IMR-90 (cell line): ENCODE data around the gene MYH16. TPM values are rescaled to one million over a fixed set of nuclear protein-coding genes. Genes with fewer than 3 reads are reported as not detected.

ENCODE experiments used
- ATAC-seq: fragments of 200-7000 bp; cut with Tn5 transposase; 2 replicates; pipeline ENCODE4 v1.9.1; 2020; ENCODE audit warnings: low read depth, mild to moderate bottlenecking, moderate library complexity
- BruUV-seq: library from RNA; stranded (reverse); fragments of 400-500 nt; replicated peaks from 2 replicates; lab custom pipeline; 2021; lab: Mats Ljungman, UMichigan
- CTCF ChIA-PET: fragments of 300-600 bp; formaldehyde crosslinking; extraction: SDS; loops from one replicate; lab custom pipeline; 2021; ENCODE audit warnings: antibody characterized with exemption; lab: Yijun Ruan, JAX
- POLR2A ChIA-PET: fragments of 300-600 bp; sonication (Branson Sonifier 250); formaldehyde crosslinking; loops from one replicate; lab custom pipeline; 2022; ENCODE audit warnings: antibody characterized with exemption; ENCODE audit not compliant: unreplicated experiment; lab: Charles Lee
- DNase-seq: peaks from one replicate; pipeline ENCODE4 v3.0.0; 2013
- H2AFZ ChIP-seq: replicated peaks from 2 replicates; pipeline ENCODE3; 2013; ENCODE audit warnings: low read length, mild to moderate bottlenecking; ENCODE audit not compliant: poor library complexity
- H2AK5ac ChIP-seq: 2 replicates; pipeline ENCODE4 v1.6.1; 2013; ENCODE audit warnings: low read depth, low read length, inconsistent platforms
- H2AK9ac ChIP-seq: replicated peaks from 2 replicates; pipeline ENCODE3; 2013; ENCODE audit warnings: mild to moderate bottlenecking, low read depth, low read length, moderate library complexity; ENCODE audit not compliant: poor library complexity
- H2BK120ac ChIP-seq: 2 replicates; pipeline ENCODE4 v1.6.1; 2013; ENCODE audit warnings: low read depth, low read length, inconsistent platforms
- H2BK15ac ChIP-seq: 3 replicates; pipeline ENCODE4 v1.6.1; 2013; ENCODE audit warnings: low read depth, low read length, inconsistent platforms
- H2BK20ac ChIP-seq: 2 replicates; pipeline ENCODE4 v1.6.1; 2013; ENCODE audit warnings: low read depth, mild to moderate bottlenecking, inconsistent platforms, low read length, moderate library complexity
- H2BK5ac ChIP-seq: 2 replicates; pipeline ENCODE4 v1.6.1; 2013; ENCODE audit warnings: mild to moderate bottlenecking, low read depth, low read length, inconsistent platforms; ENCODE audit not compliant: poor library complexity, severe bottlenecking
- H3K14ac ChIP-seq: replicated peaks from 2 replicates; pipeline ENCODE4 v1.6.1; 2013; ENCODE audit warnings: low read depth, low read length, inconsistent platforms
- H3K18ac ChIP-seq: 2 replicates; pipeline ENCODE4 v1.6.1; 2013; ENCODE audit warnings: low read depth, low read length, control low read depth
- H3K23ac ChIP-seq: 2 replicates; pipeline ENCODE4 v1.6.1; 2013; ENCODE audit warnings: low read depth, low read length, inconsistent platforms
- H3K27ac ChIP-seq: 2 replicates; pipeline ENCODE4 v1.5.1; 2013; ENCODE audit warnings: mild to moderate bottlenecking, control low read depth, low read length; ENCODE audit not compliant: insufficient read depth
- H3K27me3 ChIP-seq: 2 replicates; pipeline ENCODE4 v1.6.1; 2013; ENCODE audit warnings: low read length; ENCODE audit not compliant: control insufficient read depth, insufficient read depth
- H3K36me3 ChIP-seq: 2 replicates; pipeline ENCODE4 v1.6.1; 2013; ENCODE audit warnings: low read length, mixed read lengths; ENCODE audit not compliant: control insufficient read depth, insufficient read depth
- H3K4ac ChIP-seq: 2 replicates; pipeline ENCODE4 v1.6.1; 2013; ENCODE audit warnings: low read depth, low read length, inconsistent platforms
- H3K4me1 ChIP-seq: 2 replicates; pipeline ENCODE4 v1.6.1; 2013; ENCODE audit warnings: low read length, mixed read lengths; ENCODE audit not compliant: control insufficient read depth, insufficient read depth
- H3K4me2 ChIP-seq: 2 replicates; pipeline ENCODE4 v1.6.1; 2013; ENCODE audit warnings: low read depth, mild to moderate bottlenecking, control low read depth, low read length, moderate library complexity
- H3K4me3 ChIP-seq: 2 replicates; pipeline ENCODE4 v1.5.1; 2013; ENCODE audit warnings: low read depth, mild to moderate bottlenecking, control low read depth, low read length, moderate library complexity; ENCODE audit not compliant: insufficient read depth
- H3K56ac ChIP-seq: 2 replicates; pipeline ENCODE4 v1.6.1; 2013; ENCODE audit warnings: low read length, inconsistent platforms; ENCODE audit not compliant: insufficient read depth; ENCODE audit errors: extremely low read depth
- H3K79me1 ChIP-seq, 2 experiments: 2 replicates each; pipeline ENCODE4 v1.6.1; 2013; ENCODE audit warnings: low read length in 2 of 2, inconsistent platforms in 1 of 2, low read depth in 1 of 2
- H3K9ac ChIP-seq: 2 replicates; pipeline ENCODE4 v1.6.1; 2013; ENCODE audit warnings: low read depth, low read length, control low read depth
- H3K9me1 ChIP-seq: 2 replicates; pipeline ENCODE4 v1.6.1; 2013; ENCODE audit warnings: low read length, inconsistent platforms; ENCODE audit not compliant: insufficient read depth
- H3K9me3 ChIP-seq: 2 replicates; pipeline ENCODE4 v1.6.1; 2013; ENCODE audit warnings: low read length; ENCODE audit not compliant: control insufficient read depth, insufficient read depth
- H4K20me1 ChIP-seq: 2 replicates; pipeline ENCODE4 v1.6.1; 2013; ENCODE audit warnings: low read length, inconsistent platforms; ENCODE audit not compliant: insufficient read depth
- H4K5ac ChIP-seq: 2 replicates; pipeline ENCODE4 v1.6.1; 2013; ENCODE audit warnings: mild to moderate bottlenecking, low read depth, low read length, control low read depth
- H4K8ac ChIP-seq, 2 experiments: 2 replicates each; pipeline ENCODE4 v1.6.1; 2013; ENCODE audit warnings: low read depth in 2 of 2, low read length in 2 of 2, control low read depth in 1 of 2, inconsistent platforms in 1 of 2
- H4K91ac ChIP-seq: 2 replicates; pipeline ENCODE4 v1.6.1; 2013; ENCODE audit warnings: low read depth, low read length, inconsistent platforms; ENCODE audit not compliant: insufficient read depth
- BHLHE40 ChIP-seq: fragments of 150-350 bp; IDR thresholded peaks from 2 replicates; pipeline ENCODE4 v1.6.1; 2016; ENCODE audit warnings: mild to moderate bottlenecking, low read depth, low read length
- CEBPB ChIP-seq: IDR thresholded peaks from 2 replicates; pipeline ENCODE4 v1.6.1; 2012; ENCODE audit warnings: low read depth, low read length, improper control_type of control experiment
- CHD1 ChIP-seq: IDR thresholded peaks from 2 replicates; pipeline ENCODE4 v1.6.1; 2012; ENCODE audit warnings: low read depth, low read length, improper control_type of control experiment
- FOS ChIP-seq: fragments of 150-350 bp; IDR thresholded peaks from 2 replicates; pipeline ENCODE4 v1.6.1; 2016; ENCODE audit warnings: low read depth, low read length
- MXI1 ChIP-seq: IDR thresholded peaks from 2 replicates; pipeline ENCODE4 v1.6.1; 2012; ENCODE audit warnings: low read depth, mild to moderate bottlenecking, low read length, moderate library complexity, borderline replicate concordance
- NFE2L2 ChIP-seq: fragments of 150-350 bp; IDR thresholded peaks from 2 replicates; pipeline ENCODE4 v1.6.1; 2016; ENCODE audit warnings: low read depth, mild to moderate bottlenecking, low read length
- POLR2A ChIP-seq: IDR thresholded peaks from 2 replicates; pipeline ENCODE4 v1.6.1; 2012; ENCODE audit warnings: mild to moderate bottlenecking, low read depth, low read length
- RAD21 ChIP-seq: IDR thresholded peaks from 2 replicates; pipeline ENCODE4 v1.6.1; 2012; ENCODE audit warnings: low read length, improper control_type of control experiment
- RCOR1 ChIP-seq: IDR thresholded peaks from 2 replicates; pipeline ENCODE4 v1.6.1; 2012; ENCODE audit warnings: mild to moderate bottlenecking, low read length, improper control_type of control experiment; ENCODE audit not compliant: insufficient replicate concordance
- RFX5 ChIP-seq: IDR thresholded peaks from 2 replicates; pipeline ENCODE4 v1.8.0; 2012; ENCODE audit warnings: low read depth, mild to moderate bottlenecking, low read length, moderate library complexity
- SMC3 ChIP-seq: fragments of 150-350 bp; IDR thresholded peaks from 2 replicates; pipeline ENCODE4 v1.6.1; 2016; ENCODE audit warnings: low read depth, mild to moderate bottlenecking, antibody characterized with exemption, low read length, moderate library complexity
- WGBS, 2 experiments: methylation state at CpG; one replicate each; pipeline versions ENCODE4 v1.1.5 to v1.1.7; 2013; ENCODE audit warnings: missing lambda C conversion rate in 2 of 2; ENCODE audit not compliant: insufficient read length in 1 of 2; ENCODE audit errors: extremely low coverage in 2 of 2; 5-methylcytosine and 5-hydroxymethylcytosine counted together
- dilution Hi-C: fragments of 300-500 bp; cut with HindIII; formaldehyde crosslinking; loops from one replicate; pipeline ENCODE4 v1.14.3; 2018; ENCODE audit warnings: low sequenced_read_pairs; ENCODE audit not compliant: unreplicated experiment
- in situ Hi-C: fragments of 300-500 bp; cut with MboI; formaldehyde crosslinking; loops from 3 replicates; pipeline ENCODE4 v1.14.3; 2019; ENCODE audit warnings: low sequenced_read_pairs, inconsistent platforms, mixed read lengths
- intact Hi-C: fragments of 100-400 bp; cut with micrococcal nuclease; formaldehyde crosslinking; loops from 2 replicates; pipeline ENCODE4 v1.10.0; 2022
- polyA plus RNA-seq, 3 experiments: library from polyadenylated mRNA; depleted of rRNA; stranded (reverse); fragments of >200 nt; gene quantifications; 2 replicates each; pipeline ENCODE4 v1.2.3, GENCODE V29; 2012; ENCODE audit warnings: low replicate concordance in 1 of 3
- total RNA-seq: library from RNA; depleted of rRNA; stranded (reverse); fragments of >200 nt; gene quantifications from 2 replicates; pipeline ENCODE4 v1.2.3, GENCODE V29; 2012
- TF ChIP-seq, protein P1 (sequence below): conservative IDR thresholded peaks from 2 replicates; pipeline ENCODE4 v1.5.1; 2012; ENCODE audit warnings: mild to moderate bottlenecking, low read depth, low read length, improper control_type of control experiment
- TF ChIP-seq, protein P2 (sequence below): fragments of 150-350 bp; IDR thresholded peaks from 2 replicates; pipeline ENCODE4 v1.6.1; 2017; ENCODE audit warnings: mild to moderate bottlenecking, antibody characterized with exemption, low read length, low read depth

MYH16 gene
- total and polyA plus RNA-seq, 2 of the 4 experiments (the other 2 are of a cell fraction) = 0.09 to 0.18 TPM

DNA sequence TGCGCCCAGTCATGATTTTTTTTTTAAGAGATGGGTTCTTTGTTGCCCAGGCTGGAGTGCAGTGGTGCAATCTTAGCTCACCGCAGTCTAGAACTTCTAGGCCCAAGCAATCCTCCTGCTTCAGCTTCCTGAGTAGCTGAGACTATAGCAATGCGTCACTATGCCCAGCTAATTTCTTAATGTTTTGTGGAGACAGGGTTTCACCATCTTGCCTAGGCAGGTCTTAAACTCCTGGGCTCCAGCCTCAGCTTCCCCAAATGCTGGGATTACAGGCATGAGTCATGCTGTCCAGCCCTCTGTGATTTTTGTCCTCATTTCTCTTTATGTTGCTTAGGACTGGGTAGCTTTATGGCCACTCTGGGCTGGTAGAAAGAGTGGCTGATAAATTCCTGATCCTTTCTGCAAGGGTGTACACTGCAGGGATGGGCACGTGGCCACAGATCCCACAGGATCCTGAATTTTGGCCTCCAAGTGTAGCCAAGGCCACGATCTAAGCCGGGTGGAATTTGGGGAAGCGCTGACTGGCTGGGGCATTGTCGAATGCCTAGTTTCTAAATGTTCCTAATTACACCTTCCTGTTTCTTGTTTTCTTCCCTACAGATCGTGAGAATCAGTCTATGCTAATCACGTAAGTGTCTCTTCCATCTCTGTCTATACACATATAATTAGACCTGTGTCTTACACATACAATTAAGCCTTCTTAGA, 24.1 kb upstream of the MYH16 start:
- Histone ChIP-seq H3K79me1 (no peaks in the 10 kb centered on the region), H3K9me1 (peaks cover 6% of the 10 kb centered on the region; the same call in 1 of the 2 replicates), H3K18ac (no peak overlapping the region), H3K4me1 (peaks cover 6% of the 10 kb centered on the region), H2AK9ac (no peak overlapping the region), H2BK15ac (no peak overlapping the region), H2AK5ac (no peak overlapping the region), H3K9ac (no peak overlapping the region), H2BK5ac (no peak overlapping the region), H3K14ac (no peak overlapping the region), H2BK120ac (no peak overlapping the region), H4K20me1 (no peaks in the 10 kb centered on the region), H3K9me3 (no peaks in the 10 kb centered on the region), H2AFZ (no peak overlapping the region), H3K4me3 (no peak overlapping the region), H3K36me3 (no peaks in the 10 kb centered on the region), H3K27me3 (peaks cover 12% of the 10 kb centered on the region; the same call in 1 of the 2 replicates), H4K5ac (no peak overlapping the region), H3K4ac (no peak overlapping the region), H4K8ac (no peak overlapping the region), H3K27ac (no peak overlapping the region), H3K4me2 (no peak overlapping the region), H2BK20ac (no peak overlapping the region), H4K91ac (no peak overlapping the region), H3K23ac (no peak overlapping the region), H3K56ac (no peak overlapping the region)
- WGBS, 2 experiments = 60% methylated on average over 1 of the region's 10 CpGs; no CpG with 5 or more reads in 1 of the 2 experiments
- ChIA-PET CTCF (interaction anchor here (0.6 to 1.5 kb wide), 2 partner anchors 11 to 208 kb away, joined by 3 to 4 read pairs; no protein-coding TSS in a partner anchor), POLR2A (no interaction called here)
- dilution Hi-C loops = no loop called here
- DNase-seq (no peak), ATAC-seq (peak; percentile 17; the same call in 1 of the 2 replicates)
- intact Hi-C loops = no loop called here
- in situ Hi-C loops = no loop called here
- BruUV-seq = no TSS peak
- no peak for TF ChIP-seq FOS
- TF ChIP-seq, protein P1, sequence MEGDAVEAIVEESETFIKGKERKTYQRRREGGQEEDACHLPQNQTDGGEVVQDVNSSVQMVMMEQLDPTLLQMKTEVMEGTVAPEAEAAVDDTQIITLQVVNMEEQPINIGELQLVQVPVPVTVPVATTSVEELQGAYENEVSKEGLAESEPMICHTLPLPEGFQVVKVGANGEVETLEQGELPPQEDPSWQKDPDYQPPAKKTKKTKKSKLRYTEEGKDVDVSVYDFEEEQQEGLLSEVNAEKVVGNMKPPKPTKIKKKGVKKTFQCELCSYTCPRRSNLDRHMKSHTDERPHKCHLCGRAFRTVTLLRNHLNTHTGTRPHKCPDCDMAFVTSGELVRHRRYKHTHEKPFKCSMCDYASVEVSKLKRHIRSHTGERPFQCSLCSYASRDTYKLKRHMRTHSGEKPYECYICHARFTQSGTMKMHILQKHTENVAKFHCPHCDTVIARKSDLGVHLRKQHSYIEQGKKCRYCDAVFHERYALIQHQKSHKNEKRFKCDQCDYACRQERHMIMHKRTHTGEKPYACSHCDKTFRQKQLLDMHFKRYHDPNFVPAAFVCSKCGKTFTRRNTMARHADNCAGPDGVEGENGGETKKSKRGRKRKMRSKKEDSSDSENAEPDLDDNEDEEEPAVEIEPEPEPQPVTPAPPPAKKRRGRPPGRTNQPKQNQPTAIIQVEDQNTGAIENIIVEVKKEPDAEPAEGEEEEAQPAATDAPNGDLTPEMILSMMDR = no peak
- no peak for TF ChIP-seq RFX5
- no peak for TF ChIP-seq CHD1
- no peak for TF ChIP-seq RAD21
- no peak for TF ChIP-seq NFE2L2
- no peak for TF ChIP-seq CEBPB
- TF ChIP-seq BHLHE40 = no peak
- no peak for TF ChIP-seq RCOR1
- TF ChIP-seq MXI1 = no peak
- TF ChIP-seq POLR2A = no peak
- TF ChIP-seq SMC3 = no peak
- TF ChIP-seq, protein P2, sequence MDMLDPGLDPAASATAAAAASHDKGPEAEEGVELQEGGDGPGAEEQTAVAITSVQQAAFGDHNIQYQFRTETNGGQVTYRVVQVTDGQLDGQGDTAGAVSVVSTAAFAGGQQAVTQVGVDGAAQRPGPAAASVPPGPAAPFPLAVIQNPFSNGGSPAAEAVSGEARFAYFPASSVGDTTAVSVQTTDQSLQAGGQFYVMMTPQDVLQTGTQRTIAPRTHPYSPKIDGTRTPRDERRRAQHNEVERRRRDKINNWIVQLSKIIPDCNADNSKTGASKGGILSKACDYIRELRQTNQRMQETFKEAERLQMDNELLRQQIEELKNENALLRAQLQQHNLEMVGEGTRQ = no peak
